PC-3 (cell line): ENCODE results near the gene LEMD2.

Experiments used
- CTCF ChIP-seq: fragments of 300-600 bp; sonication (generic); conservative IDR thresholded peaks from 2 replicates; pipeline ENCODE4 v1.5.1; 2017; ENCODE audit warnings: antibody characterized with exemption, low read depth, mild to moderate bottlenecking, low read length
- EZH2phosphoT487 ChIP-seq: fragments of 300-600 bp; sonication (generic); IDR thresholded peaks from 2 replicates; pipeline ENCODE4 v1.6.1; 2018; ENCODE audit warnings: mild to moderate bottlenecking, antibody characterized with exemption, low read length, borderline replicate concordance

- TF ChIP-seq CTCF (no peak), EZH2phosphoT487 (no peak)
Observed at GRCh38 chr6:33808641-33809180, 19.8 kb upstream of the LEMD2 start.
